ENCODE data around the gene ZBTB8OS.
"Not testable (repeated sequence)": the region's sequence is repeated elsewhere in the genome, so short reads cannot be mapped to it uniquely, and the experiment has no call there.

Gene ZBTB8OS

DNA sequence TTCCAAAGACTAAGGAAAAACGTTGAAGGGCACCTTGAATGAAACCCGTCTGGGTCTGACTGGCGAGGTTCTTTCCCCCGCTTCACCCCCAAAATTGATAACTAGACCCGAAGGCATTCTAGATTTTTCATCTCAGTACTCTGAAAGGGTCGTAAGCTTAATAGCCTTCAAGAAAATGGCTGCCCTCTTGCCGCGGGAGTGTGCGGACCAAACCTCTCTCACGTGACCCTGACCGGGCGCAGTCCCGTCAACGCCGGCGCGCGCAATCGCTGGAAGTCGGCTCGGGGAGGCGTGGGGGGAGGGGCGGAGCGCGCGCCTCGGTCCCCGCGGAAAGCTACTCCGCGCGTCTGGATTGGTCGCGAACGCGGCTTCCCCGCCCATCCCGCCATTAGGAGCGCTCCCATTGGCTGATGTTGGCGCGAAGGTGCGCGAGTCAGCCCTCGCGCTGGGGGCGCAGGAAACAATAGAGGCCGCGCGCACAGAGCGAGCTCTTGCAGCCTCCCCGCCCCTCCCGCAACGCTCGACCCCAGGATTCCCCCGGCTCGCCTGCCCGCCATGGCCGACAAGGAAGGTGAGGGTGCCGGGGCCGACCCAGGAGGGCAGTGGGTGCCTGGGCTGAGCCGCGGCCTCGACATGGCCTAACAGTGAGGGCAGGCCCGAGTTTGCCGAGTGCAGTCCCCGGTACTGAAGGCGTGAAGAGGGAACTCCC lies 556 bp upstream of the ZBTB8OS start, which contains the start of gene RBBP4:
TSS of gene RBBP4 (plus strand) at position 457 of the 709 bp plus-strand sequence. CDS start at position 556, 99 bp downstream.
- DNase-seq (ENCODE audit: low spot score): peak; percentile 99

DNA sequence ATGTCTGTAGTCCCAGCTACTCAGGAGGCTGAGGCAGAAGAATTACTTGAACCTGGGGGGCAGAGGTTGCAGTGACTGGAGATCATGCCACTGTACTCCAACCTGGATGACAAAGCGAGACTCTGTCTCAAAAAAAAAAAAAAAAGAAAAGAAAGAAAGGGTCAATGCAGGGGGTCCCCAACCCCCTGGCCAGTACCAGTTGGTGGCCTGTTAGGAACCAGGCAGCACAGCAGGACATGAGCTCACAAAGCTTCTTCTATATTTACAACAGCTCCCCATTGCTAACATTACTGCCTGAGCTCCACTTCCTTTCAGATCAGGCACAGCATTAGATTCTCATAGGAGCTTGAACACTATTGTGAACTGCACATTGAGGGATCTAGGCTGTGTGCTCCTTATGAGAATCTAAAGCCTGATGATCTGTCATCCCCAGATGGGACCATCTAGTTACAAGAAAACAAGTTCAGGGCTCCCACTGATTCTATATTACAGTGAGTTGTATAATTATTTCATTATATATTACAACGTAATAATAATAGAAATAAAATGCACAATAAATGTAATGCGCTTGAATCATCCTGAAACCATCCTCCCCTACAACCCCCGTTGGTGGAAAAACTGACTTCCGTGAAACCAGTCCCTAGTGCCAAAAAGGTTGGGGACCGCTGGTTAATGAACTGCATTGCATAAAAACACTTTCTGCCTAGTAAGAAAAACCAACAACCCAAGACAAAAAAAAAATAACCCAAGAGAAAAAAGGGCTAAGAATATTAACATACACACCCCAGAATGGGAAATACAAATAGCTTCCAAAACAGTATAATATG lies 2.8 kb downstream of the ZBTB8OS start:
- no peak for DNase-seq (ENCODE audit: low spot score)

DNA sequence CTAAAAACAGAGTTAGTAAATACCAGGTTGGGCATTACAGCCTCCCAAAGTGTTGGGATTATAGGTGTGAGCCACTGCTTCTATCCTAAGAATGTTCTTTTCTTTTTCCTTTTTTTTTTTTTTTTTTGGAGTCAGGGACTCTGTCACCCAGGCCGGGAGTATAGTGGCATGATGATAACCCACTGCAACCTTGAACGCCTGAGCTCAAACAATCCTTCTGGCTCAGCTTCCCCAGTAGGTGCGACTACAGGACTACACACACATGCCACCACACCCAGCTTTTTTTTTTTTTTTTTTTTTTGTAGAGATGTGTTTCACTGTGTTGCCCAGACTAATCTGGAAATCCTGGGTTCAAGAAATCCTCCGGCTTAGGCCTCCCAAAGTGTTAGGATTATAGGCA lies 5.9 kb downstream of the ZBTB8OS start:
- DNase-seq (ENCODE audit: low spot score): no peak

DNA sequence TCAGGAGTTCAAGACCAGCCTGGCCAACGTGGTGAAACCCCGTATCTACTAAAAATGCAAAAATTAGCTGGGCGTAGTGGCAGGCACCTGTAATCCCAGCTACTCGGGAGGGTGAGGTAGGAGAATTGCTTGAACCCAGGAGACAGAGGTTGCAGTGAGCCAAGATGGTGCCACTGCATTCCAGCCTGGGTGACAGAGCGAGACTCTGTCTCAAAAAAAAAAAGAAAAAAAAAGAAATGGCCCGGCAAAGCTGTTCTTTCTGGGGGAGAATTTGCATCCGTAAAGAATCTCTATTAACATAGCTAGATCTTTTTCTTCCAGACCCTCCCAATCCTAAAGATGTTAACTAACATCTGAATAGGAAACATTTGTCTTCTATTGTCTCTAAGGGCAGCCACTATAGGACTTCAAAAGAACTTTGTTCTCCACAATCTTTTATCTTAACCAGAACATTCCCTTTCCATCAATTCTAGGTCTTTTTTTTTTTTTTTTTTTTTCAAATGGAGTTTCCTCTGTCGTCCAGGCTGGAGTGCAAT lies 8.0 kb downstream of the ZBTB8OS start:
- DNase-seq (ENCODE audit: low spot score): not testable (repeated sequence)

DNA sequence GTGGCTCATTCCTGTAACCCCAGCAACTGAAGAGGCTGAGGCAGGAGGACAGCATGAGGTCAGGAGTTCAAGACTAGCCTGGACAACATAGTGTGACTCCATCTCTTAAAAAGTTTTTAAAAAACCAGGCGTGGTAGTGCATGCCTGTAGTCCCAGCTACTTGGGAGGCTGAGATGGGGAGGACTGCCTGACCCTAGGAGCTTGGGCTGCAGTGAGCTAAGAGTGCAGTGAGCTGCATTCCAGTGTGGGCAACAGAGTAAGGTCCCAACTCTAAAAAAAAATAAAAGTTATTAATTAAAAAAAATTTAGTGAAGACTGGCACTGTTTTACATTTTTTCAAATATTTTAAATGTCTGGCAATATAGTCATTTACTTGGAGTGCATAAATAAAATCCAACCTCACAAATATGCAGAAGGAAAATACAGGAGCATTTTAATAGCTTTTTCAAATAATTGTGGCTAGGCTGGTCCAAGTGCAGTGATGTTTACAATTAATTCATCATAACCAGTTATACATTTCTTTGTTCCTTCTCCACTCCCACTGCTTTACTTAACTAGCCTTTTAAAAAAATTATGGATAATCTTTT lies 10.8 kb downstream of the ZBTB8OS start:
- DNase-seq (ENCODE audit: low spot score): no peak

DNA sequence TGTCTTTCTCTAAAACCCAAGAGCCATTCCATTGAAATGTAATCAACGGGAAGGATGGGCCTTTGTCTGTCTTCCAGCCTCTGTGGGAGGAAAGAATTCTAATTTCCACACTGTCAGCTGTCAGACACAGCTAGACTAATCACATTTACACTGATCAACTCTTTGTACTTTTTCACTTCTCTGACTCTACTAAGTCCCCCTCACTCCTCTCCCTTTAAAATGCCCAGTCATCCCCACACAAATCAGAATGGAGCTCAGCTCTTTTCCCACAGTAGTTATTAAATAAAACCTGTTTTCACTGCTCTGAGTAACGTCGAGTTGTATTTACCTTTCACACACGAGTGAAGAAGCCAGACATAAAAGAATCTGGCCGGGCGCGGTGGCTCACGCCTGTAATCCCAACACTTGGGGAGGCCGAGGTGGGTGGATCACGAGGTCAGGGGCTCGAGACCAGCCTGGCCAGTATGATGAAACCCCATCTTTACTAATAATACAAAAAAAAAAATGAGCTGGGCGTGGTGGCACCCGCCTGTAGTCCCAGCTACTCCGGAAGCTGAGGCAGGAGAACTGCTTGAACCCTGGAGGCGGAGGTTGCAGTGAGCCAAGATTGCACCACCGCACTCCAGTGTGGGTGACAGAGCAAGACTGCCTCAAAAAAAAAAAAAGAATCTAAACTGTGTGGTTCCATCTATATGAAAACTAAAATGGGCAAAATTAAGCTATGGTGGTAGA lies 13.3 kb downstream of the ZBTB8OS start:
- DNase-seq (ENCODE audit: low spot score): no peak

DNA sequence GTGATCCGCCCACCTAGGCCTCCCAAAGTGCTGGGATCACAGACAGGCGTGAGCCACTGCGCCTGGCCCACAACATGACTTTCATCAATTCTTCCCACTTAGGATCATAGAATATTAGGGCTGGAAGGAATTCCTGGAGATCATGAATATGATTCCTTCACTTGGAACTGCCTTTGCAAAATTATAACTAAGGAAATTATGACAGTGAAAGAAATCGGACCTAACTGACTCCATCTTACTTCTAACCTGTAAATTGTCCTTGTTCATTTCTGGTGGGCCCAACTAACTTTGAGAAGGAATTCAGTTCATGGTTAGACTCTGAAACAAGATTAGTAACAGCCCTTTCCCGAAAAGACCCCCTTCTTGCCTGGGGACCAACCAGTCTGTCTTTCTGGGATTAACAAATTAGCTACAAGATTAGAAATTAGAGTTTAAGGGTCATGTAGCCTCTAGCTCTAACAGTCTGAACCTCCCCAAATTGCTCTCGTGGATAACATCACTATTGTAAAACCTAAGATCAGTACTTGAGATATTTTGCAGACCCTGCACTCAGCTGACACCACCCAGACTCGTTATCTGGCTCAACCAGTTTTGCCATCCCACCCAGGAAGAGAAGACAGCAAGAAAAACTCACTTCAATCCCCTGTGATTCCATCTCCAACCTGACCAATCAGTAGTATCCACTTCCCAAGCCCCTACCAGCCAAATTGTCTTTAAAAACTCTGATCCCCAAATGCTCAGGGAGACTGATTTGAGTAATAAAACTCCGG lies 14.7 kb downstream of the ZBTB8OS start:
- DNase-seq (ENCODE audit: low spot score): no peak

DNA sequence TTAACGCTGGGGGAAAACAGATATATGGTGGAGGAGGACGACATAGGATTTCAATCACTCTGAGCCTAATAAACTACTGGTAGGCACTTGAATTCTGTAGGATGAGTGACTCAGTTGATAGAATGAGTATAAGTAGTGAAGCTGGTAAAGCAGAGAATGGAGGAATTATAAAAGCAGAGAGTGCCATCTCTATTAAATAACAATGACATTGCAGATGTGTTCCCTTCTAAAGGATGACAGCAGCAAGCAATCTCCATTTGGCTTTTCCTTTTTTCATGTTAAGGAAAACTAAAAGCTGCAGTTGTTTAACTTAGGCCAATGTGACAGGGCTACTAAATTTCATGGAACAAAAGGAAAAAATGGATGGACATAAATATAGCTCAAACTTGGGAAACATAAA lies 17.5 kb downstream of the ZBTB8OS start:
- no peak for DNase-seq (ENCODE audit: low spot score)

DNA sequence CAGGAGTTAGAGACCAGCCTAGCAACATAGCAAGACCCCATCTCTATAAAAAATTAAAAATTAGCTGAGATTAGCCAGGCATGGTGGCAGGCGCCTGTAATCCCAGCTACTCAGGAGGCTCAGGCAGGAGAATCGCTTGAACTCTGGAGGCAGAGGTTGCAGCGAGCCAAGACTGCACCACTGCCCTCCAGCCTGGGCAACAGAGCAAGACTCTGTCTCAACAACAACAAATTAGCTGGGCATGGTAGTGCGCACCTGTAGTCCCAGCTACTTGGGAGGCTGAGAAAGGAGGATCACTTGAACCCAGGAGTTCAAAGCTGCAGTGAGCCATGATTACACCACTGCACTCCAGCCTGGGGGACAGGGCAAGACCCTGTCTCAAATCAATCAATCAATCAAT lies 20.2 kb downstream of the ZBTB8OS start:
- not testable (repeated sequence) for DNase-seq (ENCODE audit: low spot score)

DNA sequence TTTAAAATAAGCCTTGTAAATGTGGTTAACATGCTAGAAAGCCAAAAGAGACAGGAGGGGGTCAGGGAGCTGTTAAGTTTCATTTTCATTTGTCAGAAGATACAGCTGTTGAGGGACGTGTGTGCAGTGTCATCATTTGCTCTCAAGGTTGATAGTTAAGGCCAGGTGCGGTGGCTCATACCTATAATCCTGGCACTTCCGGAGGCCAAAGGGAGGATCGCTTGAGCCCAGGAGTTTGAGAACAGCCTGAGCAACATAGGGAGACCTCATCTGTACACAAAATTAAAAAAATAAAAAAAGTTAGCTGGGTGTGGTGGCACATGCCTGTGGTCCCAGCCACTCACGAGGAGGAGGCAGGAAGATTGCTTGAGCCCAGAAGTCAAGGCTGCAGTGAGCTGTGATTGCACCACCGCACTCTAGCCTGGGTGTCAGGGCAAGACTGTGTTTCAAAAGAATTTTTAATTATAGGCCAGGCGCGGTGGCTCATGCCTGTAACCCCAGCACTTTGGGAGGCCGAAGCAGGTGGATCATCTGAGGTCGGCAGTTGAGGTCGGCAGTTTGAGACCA lies 22.7 kb downstream of the ZBTB8OS start:
- DNase-seq (ENCODE audit: low spot score): no peak

DNA sequence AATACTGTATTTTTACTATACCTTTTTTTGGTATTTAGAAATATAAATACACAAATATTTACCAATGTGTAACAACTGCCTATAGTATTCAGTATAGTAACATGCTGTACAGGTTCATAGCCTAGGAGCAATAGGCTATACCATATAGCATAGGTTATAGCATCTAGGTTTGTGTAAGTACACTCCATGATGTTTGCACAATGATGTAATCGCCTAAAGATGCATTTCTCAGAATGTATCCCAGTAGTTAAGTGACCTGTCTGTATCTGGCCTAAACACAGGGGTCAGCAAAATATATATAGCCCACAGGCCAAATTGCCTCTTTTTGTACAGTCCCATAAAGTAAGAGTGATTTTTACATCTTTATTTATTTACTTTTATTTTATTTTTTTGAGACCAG lies 24.2 kb downstream of the ZBTB8OS start:
- no peak for DNase-seq (ENCODE audit: low spot score)

DNA sequence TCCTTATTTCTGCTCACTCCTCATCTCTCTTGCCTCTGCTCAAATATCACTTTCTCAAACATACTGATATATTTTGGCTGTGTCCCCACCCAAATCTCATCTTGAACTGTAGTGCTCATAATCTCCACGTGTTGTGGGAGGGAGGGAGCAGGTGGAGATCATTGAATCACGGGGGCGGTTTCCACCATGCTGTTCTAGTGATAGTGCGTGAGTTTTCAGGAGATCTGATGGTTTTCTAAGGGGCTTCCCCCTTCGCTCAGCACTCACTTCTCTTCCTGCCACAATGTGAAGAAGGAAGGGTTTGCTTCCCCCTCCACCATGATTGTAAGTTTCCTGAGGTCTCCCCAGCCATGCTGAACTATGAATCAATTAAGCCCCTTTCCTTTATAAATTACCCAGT lies 26.6 kb downstream of the ZBTB8OS start:
- DNase-seq (ENCODE audit: low spot score): no peak

DNA sequence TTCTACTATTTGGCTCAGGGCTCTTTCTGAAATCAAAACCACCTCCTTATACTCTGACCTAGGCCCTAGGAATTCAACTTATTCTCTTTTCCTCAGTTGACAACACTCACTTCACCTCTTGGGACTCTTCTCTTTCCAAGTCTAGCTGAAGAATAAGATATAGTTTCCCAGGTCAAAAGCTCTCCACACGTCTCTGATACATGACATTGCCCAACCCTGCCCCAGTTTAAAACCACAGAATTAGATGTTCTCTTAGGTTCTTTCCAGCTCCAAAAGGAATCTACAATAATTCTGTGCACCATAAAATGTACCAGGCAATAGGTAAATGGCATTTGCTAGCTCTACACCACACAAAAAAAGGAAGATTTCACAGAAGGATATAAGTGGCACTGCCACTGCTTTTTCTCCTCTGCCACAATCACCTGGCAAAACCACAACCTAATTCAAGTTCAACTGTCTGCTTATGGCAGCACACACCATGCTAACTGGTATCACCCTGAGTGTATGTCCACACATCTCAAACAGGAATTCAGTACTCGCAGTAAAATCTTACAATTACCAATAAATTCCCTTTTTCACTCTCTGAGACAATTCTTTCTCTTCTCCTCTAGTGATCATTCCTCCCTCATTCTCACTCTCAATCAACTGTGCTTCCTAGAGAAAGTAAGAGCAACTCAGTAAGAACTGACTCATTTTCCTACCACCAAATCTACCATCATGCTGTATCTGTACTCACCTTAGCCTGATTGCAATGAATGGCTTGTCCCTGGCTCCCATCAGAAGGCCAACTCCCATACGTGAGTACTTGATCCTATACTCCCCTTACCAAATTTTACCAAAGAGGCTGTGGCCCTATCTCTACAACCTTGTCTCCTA lies 27.3 kb downstream of the ZBTB8OS start:
- no peak for DNase-seq (ENCODE audit: low spot score)

DNA sequence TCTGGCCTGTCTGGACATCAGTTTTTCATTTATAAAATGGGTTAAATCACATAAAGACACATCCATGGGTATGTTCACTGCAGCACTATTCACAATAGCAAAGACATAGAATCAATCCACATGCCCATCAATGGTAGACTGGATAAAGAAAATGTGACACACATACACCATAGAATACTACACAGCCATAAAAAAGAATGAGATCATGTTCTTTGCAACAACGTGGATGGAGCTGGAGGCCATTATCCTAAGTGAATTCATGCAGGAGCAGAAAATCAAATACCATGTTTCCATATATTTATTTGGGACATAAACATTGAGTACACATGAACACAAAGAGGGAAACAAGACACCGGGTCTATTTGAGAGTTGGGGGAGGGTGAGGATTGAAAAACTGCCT lies 28.1 kb downstream of the ZBTB8OS start:
- no peak for DNase-seq (ENCODE audit: low spot score)

DNA sequence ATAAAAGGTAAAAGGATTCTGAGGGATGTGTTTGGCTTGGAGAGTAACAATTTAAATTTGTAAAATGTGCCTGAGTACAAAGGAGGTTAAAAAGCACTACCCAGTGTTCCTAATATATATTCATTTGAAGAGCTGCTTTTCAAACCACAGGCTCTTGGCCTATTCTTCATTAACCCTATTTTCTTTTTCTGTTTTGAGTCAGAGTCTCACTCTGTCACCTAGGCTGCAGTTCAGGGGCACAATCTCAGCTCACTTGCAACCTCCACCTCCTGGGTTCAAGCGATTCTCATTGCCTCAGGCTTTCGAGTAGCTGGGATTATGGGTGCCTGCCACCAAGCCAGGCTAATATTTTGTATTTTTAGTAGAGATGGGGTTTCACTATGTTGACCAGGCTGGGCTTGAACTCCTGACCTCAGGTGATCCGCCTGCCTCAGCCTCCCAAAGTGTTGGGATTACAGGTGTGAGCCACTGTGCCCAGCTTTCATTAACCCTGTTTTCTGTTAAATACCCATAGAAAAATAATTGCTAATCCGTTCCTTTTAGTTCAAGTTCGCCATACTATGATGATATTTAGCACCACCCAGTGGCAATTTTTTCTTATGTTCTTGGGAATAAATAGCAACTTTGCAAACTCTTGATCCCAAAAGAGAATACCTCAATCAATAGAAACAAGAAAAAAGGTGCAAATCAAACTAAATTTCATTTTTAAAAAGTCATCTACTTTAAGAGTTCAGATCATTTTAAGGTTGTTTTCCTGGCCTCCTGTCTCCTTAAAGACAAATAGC lies 30.5 kb downstream of the ZBTB8OS start:
- peak; percentile 3 for DNase-seq (ENCODE audit: low spot score)

DNA sequence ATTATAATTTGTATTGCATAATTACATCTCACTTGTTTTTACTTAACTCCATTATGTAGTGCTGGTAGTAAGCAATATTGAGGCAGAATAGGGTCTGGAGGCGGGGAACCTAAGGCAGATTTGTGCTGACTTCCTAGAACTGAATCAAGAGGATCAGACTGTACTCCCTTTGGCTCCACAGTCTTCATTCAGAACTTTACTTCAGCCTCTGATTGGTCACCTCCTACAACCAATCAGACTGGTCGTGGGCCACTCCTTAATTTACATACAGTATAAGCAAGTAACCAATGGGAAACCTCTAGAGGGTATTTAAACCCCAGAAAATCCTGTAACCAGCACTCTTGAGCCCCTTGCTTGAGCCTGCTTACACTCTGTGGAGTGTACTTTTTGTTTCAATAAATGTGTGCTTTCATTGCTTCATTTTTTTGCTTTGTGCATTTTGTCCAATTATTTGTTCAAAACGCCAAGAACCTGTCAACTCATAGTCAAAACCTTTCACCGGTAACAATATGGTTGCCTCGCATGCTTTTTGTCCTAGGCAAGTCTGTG lies 31.6 kb downstream of the ZBTB8OS start:
- DNase-seq (ENCODE audit: low spot score): no peak

DNA sequence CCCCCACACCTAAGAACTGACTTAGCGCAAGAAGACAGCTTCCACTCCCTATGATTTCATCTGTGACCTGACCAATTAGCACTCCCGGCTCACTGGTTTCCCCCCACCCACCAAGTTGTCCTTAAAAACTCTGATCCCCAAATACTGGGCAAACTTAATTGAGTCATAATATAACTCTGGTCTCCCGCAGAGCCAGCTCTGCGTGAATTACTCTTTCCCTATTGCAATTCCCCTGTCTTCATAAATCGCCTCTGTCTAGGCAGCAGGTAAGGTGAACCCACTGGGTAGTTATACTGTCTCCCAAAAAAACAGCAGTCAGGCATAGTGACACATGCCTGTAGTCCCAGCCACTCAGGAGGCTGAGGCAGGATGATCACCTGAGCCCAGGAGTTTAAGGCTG lies 36.9 kb downstream of the ZBTB8OS start:
- no peak for DNase-seq (ENCODE audit: low spot score)

DNA sequence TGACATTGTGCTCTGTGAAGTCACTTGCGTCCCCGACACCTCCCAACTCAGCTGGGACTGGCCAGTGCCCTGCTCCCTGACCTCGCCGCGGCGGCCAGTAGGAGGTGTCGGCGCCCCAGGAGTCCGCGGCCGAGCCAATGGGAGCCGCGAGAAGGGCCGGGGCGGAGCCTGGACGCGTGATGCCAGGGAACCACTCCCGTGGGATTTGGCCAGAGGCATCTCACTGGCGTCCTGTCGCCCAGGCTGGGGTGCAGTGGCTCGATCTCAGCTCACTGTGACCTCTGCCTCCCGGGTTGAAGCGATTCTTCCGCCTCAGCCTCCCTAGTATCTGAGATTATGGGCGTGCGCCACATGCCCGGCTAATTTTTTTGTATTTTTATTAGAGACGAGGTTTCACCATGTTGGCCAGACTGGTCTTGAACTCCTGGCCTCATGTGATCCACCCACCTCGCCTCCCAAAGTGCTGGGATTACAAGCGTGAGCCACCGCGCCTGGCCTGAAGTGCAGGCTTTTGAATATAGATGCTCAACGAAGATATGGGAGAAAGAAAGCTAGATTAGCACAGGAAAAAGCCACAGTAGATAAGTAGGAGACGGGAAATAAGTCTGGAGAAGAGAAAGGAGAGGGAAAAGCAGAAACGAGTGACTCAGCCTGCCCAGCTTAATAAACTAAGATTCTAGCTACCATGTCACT lies 38.0 kb downstream of the ZBTB8OS start:
- peak; percentile 81 for DNase-seq (ENCODE audit: low spot score)
